H1 (cell line): ENCODE data around the gene RTN4RL1. TPM values are rescaled to one million over a fixed set of nuclear protein-coding genes. Genes with fewer than 3 reads are reported as not detected.

Experiments used
- CTCF ChIA-PET: fragments of 300-600 bp; sonication (Branson Sonifier 250); formaldehyde crosslinking; loops from one replicate; lab custom pipeline; 2021; ENCODE audit not compliant: partially characterized antibody; lab: Charles Lee
- POLR2A ChIA-PET: fragments of 300-600 bp; sonication (Branson Sonifier 250); formaldehyde crosslinking; loops from one replicate; lab custom pipeline; 2021; ENCODE audit warnings: inconsistent platforms; ENCODE audit not compliant: partially characterized antibody; lab: Charles Lee
- DNase-seq, 2 experiments: peaks; one replicate each; pipeline versions ENCODE4 v3.0.0 to v3.0.0-alpha.2; 2010 to 2022; ENCODE audit warnings: low spot score in 2 of 2, low read depth in 1 of 2, mixed read lengths in 1 of 2
- FAIRE-seq: peaks from 2 replicates; lab custom pipeline; 2011; peaks lifted over from hg19 to GRCh38; lab: Jason Lieb, UNC
- H2AFZ ChIP-seq: 2 replicates; pipeline ENCODE4 v1.8.1; 2012; ENCODE audit warnings: low read length, inconsistent platforms
- H2AK5ac ChIP-seq: 2 replicates; pipeline ENCODE4 v1.6.1; 2013; ENCODE audit warnings: low read depth, low read length
- H2BK120ac ChIP-seq: replicated peaks from 2 replicates; pipeline ENCODE3; 2013; ENCODE audit warnings: low read depth, low read length, inconsistent platforms
- H2BK12ac ChIP-seq: 2 replicates; pipeline ENCODE4 v1.6.1; 2013; ENCODE audit warnings: low read depth, low read length
- H2BK15ac ChIP-seq: 2 replicates; pipeline ENCODE4 v1.6.1; 2013; ENCODE audit warnings: low read length
- H2BK20ac ChIP-seq: 2 replicates; pipeline ENCODE4 v1.6.1; 2013; ENCODE audit warnings: low read length
- H2BK5ac ChIP-seq: 2 replicates; pipeline ENCODE4 v1.6.1; 2013; ENCODE audit warnings: low read depth, low read length
- H3K14ac ChIP-seq: 2 replicates; pipeline ENCODE4 v1.6.1; 2013; ENCODE audit warnings: inconsistent platforms; ENCODE audit not compliant: insufficient read length
- H3K18ac ChIP-seq: 2 replicates; pipeline ENCODE4 v1.6.1; 2013; ENCODE audit warnings: low read length; ENCODE audit errors: extremely low read depth
- H3K23ac ChIP-seq: 2 replicates; pipeline ENCODE4 v1.6.1; 2013; ENCODE audit warnings: inconsistent platforms; ENCODE audit not compliant: insufficient read length
- H3K23me2 ChIP-seq: 2 replicates; pipeline ENCODE4 v1.6.1; 2013; ENCODE audit warnings: low read depth, low read length
- H3K27ac ChIP-seq: 2 replicates; pipeline ENCODE4 v1.6.1; 2011; ENCODE audit warnings: low read depth, low read length, inconsistent platforms
- H3K27me3 ChIP-seq, 4 experiments: replicated peaks in 1 of 4; 1 replicate in 1 of 4; 2 replicates in 3 of 4; pipeline versions ENCODE4 v1.6.1 to v1.8.1; 2011 to 2013; ENCODE audit warnings: low read length in 3 of 4, mild to moderate bottlenecking in 3 of 4, inconsistent platforms in 2 of 4, mixed read lengths in 2 of 4, moderate library complexity in 1 of 4; ENCODE audit not compliant: control insufficient read depth in 3 of 4, insufficient read depth in 3 of 4; ENCODE audit errors: extremely low read depth in 1 of 4
- H3K36me3 ChIP-seq, 4 experiments: 2 replicates each; pipeline versions ENCODE4 v1.6.1 to v1.8.1; 2011 to 2013; ENCODE audit warnings: mild to moderate bottlenecking in 4 of 4, low read length in 3 of 4, moderate library complexity in 2 of 4, control low read depth in 1 of 4, inconsistent platforms in 1 of 4; ENCODE audit not compliant: insufficient read depth in 4 of 4, control insufficient read depth in 2 of 4
- H3K4ac ChIP-seq: replicated peaks from 2 replicates; pipeline ENCODE3; 2013; ENCODE audit warnings: low read length, low read depth, mixed read lengths, inconsistent platforms; ENCODE audit not compliant: insufficient read length
- H3K4me1 ChIP-seq, 4 experiments: replicated peaks in 1 of 4; 1 replicate in 1 of 4; 2 replicates in 3 of 4; pipeline versions ENCODE4 v1.6.1 to v1.8.1; 2011 to 2013; ENCODE audit warnings: low read length in 3 of 4, inconsistent platforms in 2 of 4, mixed read lengths in 1 of 4; ENCODE audit not compliant: insufficient read depth in 4 of 4, control insufficient read depth in 3 of 4
- H3K4me2 ChIP-seq, 2 experiments: 2 replicates each; pipeline versions ENCODE4 v1.6.1 to v1.8.1; 2011 to 2013; ENCODE audit warnings: low read depth in 2 of 2, low read length in 2 of 2, control low read depth in 1 of 2, inconsistent platforms in 1 of 2, mild to moderate bottlenecking in 1 of 2; ENCODE audit not compliant: insufficient read depth in 1 of 2
- H3K4me3 ChIP-seq, 4 experiments: fragments of 200-600, 300-600 bp in 1 of 4; sonication (generic), shearing (Covaris generic), sonication (Bioruptor Twin) in 1 of 4; 2 replicates each; pipeline versions ENCODE4 v1.5.1 to v1.8.1; 2011 to 2016; ENCODE audit warnings: low read length in 4 of 4, low read depth in 3 of 4, control low read depth in 2 of 4, inconsistent platforms in 2 of 4, mild to moderate bottlenecking in 2 of 4, mixed read lengths in 1 of 4, moderate library complexity in 1 of 4; ENCODE audit not compliant: insufficient read depth in 2 of 4; ENCODE audit errors: extremely low read depth in 1 of 4
- H3K56ac ChIP-seq: replicated peaks from 2 replicates; pipeline ENCODE3; 2013; ENCODE audit warnings: low read depth, mild to moderate bottlenecking, mixed read lengths, low read length, inconsistent platforms; ENCODE audit not compliant: insufficient read length
- H3K79me1 ChIP-seq: 2 replicates; pipeline ENCODE4 v1.6.1; 2013; ENCODE audit warnings: low read depth, low read length, control low read depth
- H3K79me2 ChIP-seq, 2 experiments: 2 replicates each; pipeline versions ENCODE4 v1.6.1 to v1.8.1; 2012 to 2013; ENCODE audit warnings: low read length in 2 of 2, mild to moderate bottlenecking in 2 of 2, inconsistent platforms in 1 of 2; ENCODE audit not compliant: insufficient read depth in 2 of 2, control insufficient read depth in 1 of 2
- H3K9ac ChIP-seq, 4 experiments: replicated peaks in 1 of 4; 1 replicate in 1 of 4; 2 replicates in 3 of 4; pipeline versions ENCODE4 v1.6.1 to v1.8.1; 2011 to 2013; ENCODE audit warnings: low read depth in 3 of 4, low read length in 3 of 4, control low read depth in 2 of 4, mild to moderate bottlenecking in 2 of 4, moderate library complexity in 2 of 4, inconsistent platforms in 1 of 4; ENCODE audit errors: extremely low read depth in 1 of 4
- H3K9me3 ChIP-seq, 2 experiments: 2 replicates each; pipeline versions ENCODE4 v1.6.1 to v1.8.1; 2012 to 2013; ENCODE audit warnings: mild to moderate bottlenecking in 2 of 2, moderate library complexity in 2 of 2, control low read depth in 1 of 2, inconsistent platforms in 1 of 2, low read depth in 1 of 2, low read length in 1 of 2, mixed read lengths in 1 of 2; ENCODE audit not compliant: insufficient read depth in 2 of 2
- H4K20me1 ChIP-seq, 2 experiments: replicated peaks in 1 of 2; 2 replicates each; pipeline versions ENCODE3 to v1.8.1; 2011 to 2013; ENCODE audit warnings: inconsistent platforms in 2 of 2, low read length in 2 of 2, mild to moderate bottlenecking in 1 of 2; ENCODE audit not compliant: insufficient read depth in 2 of 2, control insufficient read depth in 1 of 2
- H4K5ac ChIP-seq: 2 replicates; pipeline ENCODE4 v1.6.1; 2013; ENCODE audit warnings: low read length, low read depth, mixed read lengths, inconsistent platforms; ENCODE audit not compliant: insufficient read length
- H4K8ac ChIP-seq: 2 replicates; pipeline ENCODE4 v1.8.0; 2013; ENCODE audit warnings: mild to moderate bottlenecking, moderate library complexity, low read length, inconsistent platforms; ENCODE audit not compliant: insufficient read depth; ENCODE audit errors: extremely low read depth
- H4K91ac ChIP-seq: replicated peaks from 2 replicates; pipeline ENCODE3; 2013; ENCODE audit warnings: low read length, mixed read lengths, inconsistent platforms; ENCODE audit not compliant: insufficient read length
- BCL11A ChIP-seq, 2 experiments: IDR thresholded peaks; one replicate each; pipeline ENCODE4 v1.6.1; 2011; ENCODE audit warnings: low read depth in 2 of 2, low read length in 2 of 2, mild to moderate bottlenecking in 2 of 2
- SIX5 ChIP-seq: IDR thresholded peaks from 2 replicates; pipeline ENCODE4 v1.6.1; 2011; ENCODE audit warnings: mild to moderate bottlenecking, low read depth, low read length
- SP2 ChIP-seq: IDR thresholded peaks from 2 replicates; pipeline ENCODE4 v1.6.1; 2012; ENCODE audit warnings: mild to moderate bottlenecking, low read length, inconsistent platforms
- WGBS, 2 experiments: shearing (Covaris generic) in 1 of 2; methylation state at CpG; one replicate each; pipeline versions ENCODE4 v1.1.6 to v1.1.7; 2013 to 2015; ENCODE audit warnings: low lambda C conversion rate in 2 of 2, mixed read lengths in 2 of 2, inconsistent platforms in 1 of 2, low coverage in 1 of 2, missing lambda C conversion rate in 1 of 2; ENCODE audit not compliant: insufficient replicate concordance in 2 of 2, insufficient coverage in 1 of 2, insufficient read length in 1 of 2; ENCODE audit errors: extremely low coverage in 1 of 2, missing lambda C conversion rate in 1 of 2; 5-methylcytosine and 5-hydroxymethylcytosine counted together
- polyA plus RNA-seq, 7 experiments: library from polyadenylated mRNA; depleted of rRNA in 3 of 7; stranded (reverse) in 5 of 7; unstranded in 2 of 7; fragments of >200 nt in 5 of 7; fragments of 200-250 nt in 2 of 7; gene quantifications; 1 replicate in 5 of 7; 2 replicates in 1 of 7; 4 replicates in 1 of 7; pipeline versions ENCODE4 v1.2.1 to v1.2.3, GENCODE V29; 2011 to 2013; ENCODE audit warnings: missing spikeins in 2 of 7, mixed read lengths in 2 of 7
- total RNA-seq: library from RNA; stranded (reverse); fragmentation: NEBNext Ultra II Directional; extraction: Animal tissue kit (Norgen Biotek cat#: 25700); gene quantifications from 2 replicates; pipeline ENCODE4 v1.2.1, GENCODE V29; 2021

Gene RTN4RL1
- total and polyA plus RNA-seq, 2 of the 8 experiments (the other 6 are each of a cell fraction or from before 2014, with no cell fraction given): 0.09 TPM; not detected in 1

- no peaks in the 10 kb centered on the region for H3K9me3 ChIP-seq
- H2BK5ac ChIP-seq: no peak overlapping the region
- H3K4me1 ChIP-seq: peaks cover 0 to 6% (median 3%) of the 10 kb centered on the region in 4 experiments; a peak in 4 of 7 replicates
- no peak overlapping the region for H4K91ac ChIP-seq
- no peaks in the 10 kb centered on the region for H3K36me3 ChIP-seq
- no peak overlapping the region for H3K4ac ChIP-seq
- H4K20me1 ChIP-seq: no peaks in the 10 kb centered on the region
- H2AFZ ChIP-seq: no peak overlapping the region
- no peak overlapping the region for H4K5ac ChIP-seq
- no peak for FAIRE-seq
- 0 out of 7 replicates have a peak overlapping the region, but pooled peaks of 1 of the 4 experiments have one; percentile 28 for H3K9ac ChIP-seq
- H2AK5ac ChIP-seq: no peak overlapping the region
- H3K23me2 ChIP-seq: no peaks in the 10 kb centered on the region
- ChIA-PET CTCF (interaction anchor here (0.6 to 1.9 kb wide), 5 partner anchors 10 to 152 kb away, joined by 3 to 6 read pairs (median 5); partner anchors contain the start of gene RTN4RL1), POLR2A (no interaction called here)
- no peak overlapping the region for H3K4me3 ChIP-seq
- DNase-seq: no peak
- H3K79me1 ChIP-seq: no peaks in the 10 kb centered on the region
- no peak overlapping the region for H2BK12ac ChIP-seq
- H2BK15ac ChIP-seq: no peak overlapping the region
- H3K56ac ChIP-seq: no peak overlapping the region
- H2BK120ac ChIP-seq: no peak overlapping the region
- H3K79me2 ChIP-seq: no peaks in the 10 kb centered on the region
- H4K8ac ChIP-seq: no peak overlapping the region; the same call in 1 of the 2 replicates
- H3K23ac ChIP-seq: no peak overlapping the region
- 74% methylated on average over 13 of the region's 13 CpGs; no CpG with 5 or more reads in 1 of the 2 experiments for WGBS, 2 experiments
- no peak overlapping the region for H3K4me2 ChIP-seq
- no peak overlapping the region for H3K18ac ChIP-seq
- H3K27ac ChIP-seq: no peak overlapping the region
- no peaks in the 10 kb centered on the region for H3K27me3 ChIP-seq
- no peak overlapping the region for H2BK20ac ChIP-seq
- H3K14ac ChIP-seq: no peak overlapping the region
- TF ChIP-seq SIX5: no peak
- TF ChIP-seq SP2: no peak
- TF ChIP-seq BCL11A (IDR thresholded peaks at IDR 0.05; ENCODE audit: low read depth in 2 of 2, low read length in 2 of 2): no peak
These were observed 69.0 kb downstream of the RTN4RL1 start for GRCh38 chr17:1956134-1956533.
